Loucy (cell line): ENCODE results near the gene ZBED5.

ENCODE experiments used
- H2AFZ ChIP-seq: fragments of 200-600 bp; sonication (generic); 2 replicates; pipeline ENCODE4 v1.6.0; 2016; ENCODE audit warnings: antibody characterized with exemption, mild to moderate bottlenecking, low read length, moderate library complexity
- H3F3A ChIP-seq: fragments of 200-600 bp; 2 replicates; pipeline ENCODE4 v1.6.0; 2016; ENCODE audit warnings: antibody characterized with exemption, low read depth, mild to moderate bottlenecking
- H3K27me3 ChIP-seq: fragments of 200-600 bp; sonication (generic); 2 replicates; pipeline ENCODE4 v1.6.1; 2014; ENCODE audit warnings: low read length, mild to moderate bottlenecking; ENCODE audit not compliant: insufficient read depth, poor library complexity, severe bottlenecking
- H3K36me3 ChIP-seq: fragments of 200-600 bp; sonication (generic); 2 replicates; pipeline ENCODE4 v1.6.1; 2016; ENCODE audit warnings: low read length; ENCODE audit not compliant: insufficient read depth
- H3K4me1 ChIP-seq: fragments of 200-600 bp; sonication (generic); 2 replicates; pipeline ENCODE4 v1.5.1; 2014; ENCODE audit warnings: low read length, mild to moderate bottlenecking; ENCODE audit not compliant: insufficient read depth, poor library complexity, severe bottlenecking
- H3K4me2 ChIP-seq: fragments of 200-600 bp; sonication (generic); 2 replicates; pipeline ENCODE4 v1.6.0; 2014; ENCODE audit warnings: antibody characterized with exemption, low read length, low read depth, mild to moderate bottlenecking; ENCODE audit not compliant: poor library complexity, severe bottlenecking
- H3K4me3 ChIP-seq: fragments of 200-600 bp; sonication (generic); 2 replicates; pipeline ENCODE4 v1.5.1; 2014; ENCODE audit warnings: low read length, mild to moderate bottlenecking, mixed read lengths; ENCODE audit not compliant: poor library complexity, severe bottlenecking
- H3K79me2 ChIP-seq: fragments of 200-600 bp; sonication (generic); 2 replicates; pipeline ENCODE4 v1.6.1; 2014; ENCODE audit warnings: low read length; ENCODE audit not compliant: insufficient read depth
- H3K9ac ChIP-seq: fragments of 200-600 bp; sonication (generic); 2 replicates; pipeline ENCODE4 v1.6.0; 2014; ENCODE audit warnings: mild to moderate bottlenecking, low read depth, low read length, moderate library complexity; ENCODE audit not compliant: poor library complexity, severe bottlenecking
- H3K9me2 ChIP-seq: fragments of 200-600 bp; sonication (generic); replicated peaks from 2 replicates; pipeline ENCODE4 v1.6.1; 2016; ENCODE audit warnings: low read depth, low read length, mixed read lengths
- H3K9me3 ChIP-seq: fragments of 200-600 bp; sonication (generic); 2 replicates; pipeline ENCODE4 v1.6.1; 2014; ENCODE audit warnings: mild to moderate bottlenecking, antibody characterized with exemption, low read length, low read depth; ENCODE audit not compliant: insufficient read depth
- H4K20me1 ChIP-seq: fragments of 200-600 bp; sonication (generic); 2 replicates; pipeline ENCODE4 v1.6.0; 2014; ENCODE audit warnings: antibody characterized with exemption, low read length, mild to moderate bottlenecking; ENCODE audit not compliant: insufficient read depth, poor library complexity, severe bottlenecking
- EZH2phosphoT487 ChIP-seq: fragments of 200-600 bp; IDR thresholded peaks from 2 replicates; pipeline ENCODE4 v1.6.1; 2018; ENCODE audit warnings: antibody characterized with exemption, mild to moderate bottlenecking, moderate library complexity, borderline replicate concordance
- TF ChIP-seq, protein P1 (sequence below): fragments of 200-600 bp; sonication (generic); conservative IDR thresholded peaks from 2 replicates; pipeline ENCODE4 v1.5.1; 2014; ENCODE audit warnings: mild to moderate bottlenecking, antibody characterized with exemption, low read length

Gene ZBED5

DNA sequence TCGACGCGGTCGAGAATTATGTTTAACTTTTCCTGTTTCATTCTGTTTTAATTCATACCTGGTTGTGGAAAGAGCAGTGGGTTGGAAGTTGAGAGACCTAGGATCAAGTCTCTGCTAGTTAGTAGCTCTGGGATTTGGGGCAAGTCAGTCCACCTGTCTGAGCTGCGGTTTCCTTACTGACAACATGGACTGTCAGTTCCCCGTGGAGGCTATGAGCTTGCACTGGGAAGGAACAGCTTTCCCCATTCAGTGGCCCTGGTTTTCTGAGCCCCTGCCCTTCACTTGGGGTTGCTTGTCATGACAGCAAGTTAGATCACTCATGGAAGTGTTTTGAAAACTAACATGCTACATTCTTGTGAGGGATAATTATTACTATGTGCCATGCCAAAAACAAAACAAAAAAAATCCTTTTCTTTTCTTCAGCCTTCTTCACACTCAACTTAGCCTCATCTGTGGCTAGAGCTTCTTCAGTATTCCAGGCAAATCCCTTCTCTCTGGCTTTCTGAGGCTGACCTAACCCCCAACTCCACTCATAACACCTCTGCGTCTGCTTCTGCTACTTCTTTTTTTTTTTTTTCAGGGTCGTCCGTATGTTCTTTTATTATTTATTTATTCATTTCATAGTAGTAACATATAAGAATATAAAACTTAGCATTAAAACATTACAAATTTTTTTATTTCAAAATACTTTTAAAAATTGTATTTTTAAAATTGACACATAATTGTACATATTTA, 43.0 kb upstream of the ZBED5 start:
- peak overlapping the region; percentile 79 for H3K4me2 ChIP-seq
- peak overlapping the region; percentile 58 for H2AFZ ChIP-seq
- H3K27me3 ChIP-seq = no peaks in the 10 kb centered on the region
- peaks cover 35% of the 10 kb centered on the region for H3K4me1 ChIP-seq
- H3K9me2 ChIP-seq = no peaks in the 10 kb centered on the region
- H3K4me3 ChIP-seq = peak overlapping the region; percentile 52
- no peaks in the 10 kb centered on the region for H3F3A ChIP-seq
- H3K36me3 ChIP-seq = no peaks in the 10 kb centered on the region
- no peaks in the 10 kb centered on the region for H4K20me1 ChIP-seq
- TF ChIP-seq, protein P1, sequence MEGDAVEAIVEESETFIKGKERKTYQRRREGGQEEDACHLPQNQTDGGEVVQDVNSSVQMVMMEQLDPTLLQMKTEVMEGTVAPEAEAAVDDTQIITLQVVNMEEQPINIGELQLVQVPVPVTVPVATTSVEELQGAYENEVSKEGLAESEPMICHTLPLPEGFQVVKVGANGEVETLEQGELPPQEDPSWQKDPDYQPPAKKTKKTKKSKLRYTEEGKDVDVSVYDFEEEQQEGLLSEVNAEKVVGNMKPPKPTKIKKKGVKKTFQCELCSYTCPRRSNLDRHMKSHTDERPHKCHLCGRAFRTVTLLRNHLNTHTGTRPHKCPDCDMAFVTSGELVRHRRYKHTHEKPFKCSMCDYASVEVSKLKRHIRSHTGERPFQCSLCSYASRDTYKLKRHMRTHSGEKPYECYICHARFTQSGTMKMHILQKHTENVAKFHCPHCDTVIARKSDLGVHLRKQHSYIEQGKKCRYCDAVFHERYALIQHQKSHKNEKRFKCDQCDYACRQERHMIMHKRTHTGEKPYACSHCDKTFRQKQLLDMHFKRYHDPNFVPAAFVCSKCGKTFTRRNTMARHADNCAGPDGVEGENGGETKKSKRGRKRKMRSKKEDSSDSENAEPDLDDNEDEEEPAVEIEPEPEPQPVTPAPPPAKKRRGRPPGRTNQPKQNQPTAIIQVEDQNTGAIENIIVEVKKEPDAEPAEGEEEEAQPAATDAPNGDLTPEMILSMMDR = no peak
- H3K9me3 ChIP-seq = no peaks in the 10 kb centered on the region
- H3K9ac ChIP-seq = peak overlapping the region; percentile 71
- no peaks in the 10 kb centered on the region for H3K79me2 ChIP-seq

DNA sequence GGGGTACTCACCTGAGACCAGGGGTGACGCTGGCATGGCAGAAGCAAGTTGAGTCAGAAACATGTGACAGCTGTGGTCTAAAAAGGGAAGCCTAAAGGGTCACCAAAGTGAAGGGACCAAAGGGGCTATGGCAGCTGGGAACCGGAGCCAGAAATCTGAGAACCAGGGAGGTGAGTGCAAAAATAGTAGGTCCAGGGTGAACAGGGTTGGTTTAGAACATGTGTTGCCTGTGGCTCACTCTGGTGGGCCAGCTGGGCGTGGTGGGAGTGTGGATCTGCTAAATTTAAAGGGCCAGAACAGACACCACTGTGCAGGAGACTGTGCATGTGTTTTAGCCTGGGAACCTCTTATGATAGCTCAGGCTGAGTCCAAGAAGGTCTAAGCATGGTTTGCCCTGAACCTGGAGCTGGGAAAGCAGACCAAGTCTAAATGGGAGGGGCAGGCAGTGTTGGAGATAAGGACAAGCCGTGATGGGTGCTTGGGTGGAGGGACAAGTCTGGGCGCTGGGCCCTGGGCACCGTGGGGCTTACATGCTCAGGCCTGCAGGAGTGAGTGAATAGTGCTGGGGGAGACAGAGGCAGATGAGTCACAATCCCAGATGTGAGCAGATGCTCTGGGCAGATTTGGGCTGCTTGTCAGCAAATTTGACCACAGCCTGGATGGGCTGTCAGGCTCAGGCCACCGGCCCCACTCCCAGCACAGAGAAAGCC, 41.4 kb upstream of the ZBED5 start:
- Histone ChIP-seq H3K4me2 (peak overlapping the region; percentile 79), H3K79me2 (no peaks in the 10 kb centered on the region), H3F3A (no peaks in the 10 kb centered on the region), H3K4me1 (peaks cover 42% of the 10 kb centered on the region), H3K36me3 (no peaks in the 10 kb centered on the region), H2AFZ (peak overlapping the region; percentile 58), H4K20me1 (no peaks in the 10 kb centered on the region), H3K27me3 (no peaks in the 10 kb centered on the region), H3K9me3 (no peaks in the 10 kb centered on the region), H3K4me3 (peak overlapping the region; percentile 52), H3K9ac (peak overlapping the region; percentile 71), H3K9me2 (no peaks in the 10 kb centered on the region)
- TF ChIP-seq, protein P1 = no peak
- no peak for TF ChIP-seq EZH2phosphoT487

DNA sequence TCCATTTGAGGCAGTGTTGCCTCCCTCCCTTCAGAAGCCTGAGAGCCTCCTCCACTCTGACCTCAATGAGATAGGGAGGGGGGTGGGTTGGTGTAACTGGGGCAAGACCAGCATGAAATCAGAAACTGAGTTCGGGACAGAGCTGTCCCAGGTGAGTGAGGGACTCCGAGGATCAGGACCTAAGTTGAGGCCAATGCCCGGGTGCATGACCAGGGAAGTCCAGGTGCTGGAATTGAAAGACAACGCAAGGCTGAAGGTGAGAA, 40.8 kb upstream of the ZBED5 start:
- Histone ChIP-seq H3K79me2 (no peaks in the 10 kb centered on the region), H3K4me3 (no peak overlapping the region), H2AFZ (peak overlapping the region; percentile 58; the same call in 1 of the 2 replicates), H3K9me2 (no peaks in the 10 kb centered on the region), H3K9ac (peak overlapping the region; percentile 71), H3F3A (no peaks in the 10 kb centered on the region), H3K4me2 (peak overlapping the region; percentile 79), H3K27me3 (no peaks in the 10 kb centered on the region), H3K9me3 (no peaks in the 10 kb centered on the region), H3K36me3 (no peaks in the 10 kb centered on the region), H4K20me1 (no peaks in the 10 kb centered on the region), H3K4me1 (peaks cover 42% of the 10 kb centered on the region)
- TF ChIP-seq EZH2phosphoT487 = no peak
- TF ChIP-seq, protein P1 = no peak
